H1 (cell line): ENCODE measurements around the gene HIPK3. TPM values are rescaled to one million over a fixed set of nuclear protein-coding genes. Genes with fewer than 3 reads are reported as not detected.

Source experiments
- CTCF ChIA-PET: fragments of 300-600 bp; sonication (Branson Sonifier 250); formaldehyde crosslinking; loops from one replicate; lab custom pipeline; 2021; ENCODE audit not compliant: partially characterized antibody; lab: Charles Lee
- POLR2A ChIA-PET: fragments of 300-600 bp; sonication (Branson Sonifier 250); formaldehyde crosslinking; loops from one replicate; lab custom pipeline; 2021; ENCODE audit warnings: inconsistent platforms; ENCODE audit not compliant: partially characterized antibody; lab: Charles Lee
- DNase-seq, 2 experiments: peaks; one replicate each; pipeline versions ENCODE4 v3.0.0 to v3.0.0-alpha.2; 2010 to 2022; ENCODE audit warnings: low spot score in 2 of 2, low read depth in 1 of 2, mixed read lengths in 1 of 2
- FAIRE-seq: peaks from 2 replicates; lab custom pipeline; 2011; peaks lifted over from hg19 to GRCh38; lab: Jason Lieb, UNC
- H2AFZ ChIP-seq: 2 replicates; pipeline ENCODE4 v1.8.1; 2012; ENCODE audit warnings: low read length, inconsistent platforms
- H2AK5ac ChIP-seq: 2 replicates; pipeline ENCODE4 v1.6.1; 2013; ENCODE audit warnings: low read depth, low read length
- H2BK120ac ChIP-seq: replicated peaks from 2 replicates; pipeline ENCODE3; 2013; ENCODE audit warnings: low read depth, low read length, inconsistent platforms
- H2BK12ac ChIP-seq: 2 replicates; pipeline ENCODE4 v1.6.1; 2013; ENCODE audit warnings: low read depth, low read length
- H2BK15ac ChIP-seq: 2 replicates; pipeline ENCODE4 v1.6.1; 2013; ENCODE audit warnings: low read length
- H2BK20ac ChIP-seq: 2 replicates; pipeline ENCODE4 v1.6.1; 2013; ENCODE audit warnings: low read length
- H2BK5ac ChIP-seq: 2 replicates; pipeline ENCODE4 v1.6.1; 2013; ENCODE audit warnings: low read depth, low read length
- H3K14ac ChIP-seq: 2 replicates; pipeline ENCODE4 v1.6.1; 2013; ENCODE audit warnings: inconsistent platforms; ENCODE audit not compliant: insufficient read length
- H3K18ac ChIP-seq: 2 replicates; pipeline ENCODE4 v1.6.1; 2013; ENCODE audit warnings: low read length; ENCODE audit errors: extremely low read depth
- H3K23ac ChIP-seq: 2 replicates; pipeline ENCODE4 v1.6.1; 2013; ENCODE audit warnings: inconsistent platforms; ENCODE audit not compliant: insufficient read length
- H3K23me2 ChIP-seq: 2 replicates; pipeline ENCODE4 v1.6.1; 2013; ENCODE audit warnings: low read depth, low read length
- H3K27ac ChIP-seq: 2 replicates; pipeline ENCODE4 v1.6.1; 2011; ENCODE audit warnings: low read depth, low read length, inconsistent platforms
- H3K27me3 ChIP-seq, 4 experiments: replicated peaks in 1 of 4; 1 replicate in 1 of 4; 2 replicates in 3 of 4; pipeline versions ENCODE4 v1.6.1 to v1.8.1; 2011 to 2013; ENCODE audit warnings: low read length in 3 of 4, mild to moderate bottlenecking in 3 of 4, inconsistent platforms in 2 of 4, mixed read lengths in 2 of 4, moderate library complexity in 1 of 4; ENCODE audit not compliant: control insufficient read depth in 3 of 4, insufficient read depth in 3 of 4; ENCODE audit errors: extremely low read depth in 1 of 4
- H3K36me3 ChIP-seq, 4 experiments: 2 replicates each; pipeline versions ENCODE4 v1.6.1 to v1.8.1; 2011 to 2013; ENCODE audit warnings: mild to moderate bottlenecking in 4 of 4, low read length in 3 of 4, moderate library complexity in 2 of 4, control low read depth in 1 of 4, inconsistent platforms in 1 of 4; ENCODE audit not compliant: insufficient read depth in 4 of 4, control insufficient read depth in 2 of 4
- H3K4ac ChIP-seq: replicated peaks from 2 replicates; pipeline ENCODE3; 2013; ENCODE audit warnings: low read length, low read depth, mixed read lengths, inconsistent platforms; ENCODE audit not compliant: insufficient read length
- H3K4me1 ChIP-seq, 4 experiments: replicated peaks in 1 of 4; 1 replicate in 1 of 4; 2 replicates in 3 of 4; pipeline versions ENCODE4 v1.6.1 to v1.8.1; 2011 to 2013; ENCODE audit warnings: low read length in 3 of 4, inconsistent platforms in 2 of 4, mixed read lengths in 1 of 4; ENCODE audit not compliant: insufficient read depth in 4 of 4, control insufficient read depth in 3 of 4
- H3K4me2 ChIP-seq, 2 experiments: 2 replicates each; pipeline versions ENCODE4 v1.6.1 to v1.8.1; 2011 to 2013; ENCODE audit warnings: low read depth in 2 of 2, low read length in 2 of 2, control low read depth in 1 of 2, inconsistent platforms in 1 of 2, mild to moderate bottlenecking in 1 of 2; ENCODE audit not compliant: insufficient read depth in 1 of 2
- H3K4me3 ChIP-seq, 4 experiments: fragments of 200-600, 300-600 bp in 1 of 4; sonication (generic), shearing (Covaris generic), sonication (Bioruptor Twin) in 1 of 4; 2 replicates each; pipeline versions ENCODE4 v1.5.1 to v1.8.1; 2011 to 2016; ENCODE audit warnings: low read length in 4 of 4, low read depth in 3 of 4, control low read depth in 2 of 4, inconsistent platforms in 2 of 4, mild to moderate bottlenecking in 2 of 4, mixed read lengths in 1 of 4, moderate library complexity in 1 of 4; ENCODE audit not compliant: insufficient read depth in 2 of 4; ENCODE audit errors: extremely low read depth in 1 of 4
- H3K56ac ChIP-seq: replicated peaks from 2 replicates; pipeline ENCODE3; 2013; ENCODE audit warnings: low read depth, mild to moderate bottlenecking, mixed read lengths, low read length, inconsistent platforms; ENCODE audit not compliant: insufficient read length
- H3K79me1 ChIP-seq: 2 replicates; pipeline ENCODE4 v1.6.1; 2013; ENCODE audit warnings: low read depth, low read length, control low read depth
- H3K79me2 ChIP-seq, 2 experiments: 2 replicates each; pipeline versions ENCODE4 v1.6.1 to v1.8.1; 2012 to 2013; ENCODE audit warnings: low read length in 2 of 2, mild to moderate bottlenecking in 2 of 2, inconsistent platforms in 1 of 2; ENCODE audit not compliant: insufficient read depth in 2 of 2, control insufficient read depth in 1 of 2
- H3K9ac ChIP-seq, 4 experiments: replicated peaks in 1 of 4; 1 replicate in 1 of 4; 2 replicates in 3 of 4; pipeline versions ENCODE4 v1.6.1 to v1.8.1; 2011 to 2013; ENCODE audit warnings: low read depth in 3 of 4, low read length in 3 of 4, control low read depth in 2 of 4, mild to moderate bottlenecking in 2 of 4, moderate library complexity in 2 of 4, inconsistent platforms in 1 of 4; ENCODE audit errors: extremely low read depth in 1 of 4
- H3K9me3 ChIP-seq, 2 experiments: 2 replicates each; pipeline versions ENCODE4 v1.6.1 to v1.8.1; 2012 to 2013; ENCODE audit warnings: mild to moderate bottlenecking in 2 of 2, moderate library complexity in 2 of 2, control low read depth in 1 of 2, inconsistent platforms in 1 of 2, low read depth in 1 of 2, low read length in 1 of 2, mixed read lengths in 1 of 2; ENCODE audit not compliant: insufficient read depth in 2 of 2
- H4K20me1 ChIP-seq, 2 experiments: replicated peaks in 1 of 2; 2 replicates each; pipeline versions ENCODE3 to v1.8.1; 2011 to 2013; ENCODE audit warnings: inconsistent platforms in 2 of 2, low read length in 2 of 2, mild to moderate bottlenecking in 1 of 2; ENCODE audit not compliant: insufficient read depth in 2 of 2, control insufficient read depth in 1 of 2
- H4K5ac ChIP-seq: 2 replicates; pipeline ENCODE4 v1.6.1; 2013; ENCODE audit warnings: low read length, low read depth, mixed read lengths, inconsistent platforms; ENCODE audit not compliant: insufficient read length
- H4K8ac ChIP-seq: 2 replicates; pipeline ENCODE4 v1.8.0; 2013; ENCODE audit warnings: mild to moderate bottlenecking, moderate library complexity, low read length, inconsistent platforms; ENCODE audit not compliant: insufficient read depth; ENCODE audit errors: extremely low read depth
- H4K91ac ChIP-seq: replicated peaks from 2 replicates; pipeline ENCODE3; 2013; ENCODE audit warnings: low read length, mixed read lengths, inconsistent platforms; ENCODE audit not compliant: insufficient read length
- YY1 ChIP-seq: IDR thresholded peaks from 2 replicates; pipeline ENCODE4 v1.6.1; 2011; ENCODE audit warnings: low read depth, mild to moderate bottlenecking, low read length
- WGBS, 2 experiments: shearing (Covaris generic) in 1 of 2; methylation state at CpG; one replicate each; pipeline versions ENCODE4 v1.1.6 to v1.1.7; 2013 to 2015; ENCODE audit warnings: low lambda C conversion rate in 2 of 2, mixed read lengths in 2 of 2, inconsistent platforms in 1 of 2, low coverage in 1 of 2, missing lambda C conversion rate in 1 of 2; ENCODE audit not compliant: insufficient replicate concordance in 2 of 2, insufficient coverage in 1 of 2, insufficient read length in 1 of 2; ENCODE audit errors: extremely low coverage in 1 of 2, missing lambda C conversion rate in 1 of 2; 5-methylcytosine and 5-hydroxymethylcytosine counted together
- polyA plus RNA-seq, 7 experiments: library from polyadenylated mRNA; depleted of rRNA in 3 of 7; stranded (reverse) in 5 of 7; unstranded in 2 of 7; fragments of >200 nt in 5 of 7; fragments of 200-250 nt in 2 of 7; gene quantifications; 1 replicate in 5 of 7; 2 replicates in 1 of 7; 4 replicates in 1 of 7; pipeline versions ENCODE4 v1.2.1 to v1.2.3, GENCODE V29; 2011 to 2013; ENCODE audit warnings: missing spikeins in 2 of 7, mixed read lengths in 2 of 7
- total RNA-seq: library from RNA; stranded (reverse); fragmentation: NEBNext Ultra II Directional; extraction: Animal tissue kit (Norgen Biotek cat#: 25700); gene quantifications from 2 replicates; pipeline ENCODE4 v1.2.1, GENCODE V29; 2021

Gene HIPK3
- total and polyA plus RNA-seq, 2 of the 8 experiments (the other 6 are each of a cell fraction or from before 2014, with no cell fraction given) = 5.0 to 22.3 TPM

DNA sequence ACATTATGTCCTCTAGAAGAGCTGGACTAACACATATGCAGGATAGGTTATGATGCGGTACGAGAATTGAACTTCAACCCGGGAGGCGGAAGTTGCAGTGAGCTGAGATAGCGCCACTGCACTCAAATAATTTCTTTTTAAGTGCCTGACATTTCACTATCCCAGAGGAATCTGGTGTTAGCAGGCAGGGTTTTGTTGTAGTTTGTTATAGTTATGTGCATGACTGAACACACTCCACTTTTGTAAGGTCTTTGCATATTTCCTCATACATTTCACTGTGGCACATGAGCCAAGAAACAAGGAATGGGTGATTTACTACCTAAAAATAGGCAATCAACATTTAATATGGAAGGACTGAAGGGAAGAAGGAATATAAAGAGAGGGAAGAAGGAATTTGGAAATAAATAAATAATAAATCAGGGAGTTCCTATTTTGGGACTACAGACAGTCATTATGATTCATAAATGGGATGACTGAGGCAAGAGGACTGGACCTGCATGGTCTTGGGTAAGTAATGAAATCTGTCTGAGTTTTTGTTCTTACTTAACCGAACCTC lies 8.7 kb upstream of the HIPK3 start:
- ChIA-PET CTCF (interaction anchor here (0.7 kb wide), 1 partner anchor 41 kb away, joined by 3 read pairs; no protein-coding TSS in a partner anchor), POLR2A (no interaction called here)
- Histone ChIP-seq H3K4me2 (no peak overlapping the region), H3K23ac (no peak overlapping the region), H3K36me3 (no peaks in the 10 kb centered on the region), H3K4me3 (no peak overlapping the region), H4K20me1 (no peaks in the 10 kb centered on the region), H3K27ac (no peak overlapping the region), H2AFZ (no peak overlapping the region), H2BK12ac (no peak overlapping the region), H3K9me3 (no peaks in the 10 kb centered on the region; a peak in 1 of 4 replicates), H3K14ac (no peak overlapping the region), H2BK5ac (no peak overlapping the region), H3K4me1 (no peaks in the 10 kb centered on the region), H2BK20ac (no peak overlapping the region), H3K27me3 (no peaks in the 10 kb centered on the region), H4K8ac (no peak overlapping the region), H2BK120ac (no peak overlapping the region), H4K5ac (no peak overlapping the region), H3K79me1 (no peaks in the 10 kb centered on the region), H3K18ac (no peak overlapping the region), H3K9ac (no peak overlapping the region), H3K4ac (no peak overlapping the region), H3K56ac (no peak overlapping the region), H3K23me2 (no peaks in the 10 kb centered on the region), H2BK15ac (no peak overlapping the region), H2AK5ac (no peak overlapping the region), H3K79me2 (no peaks in the 10 kb centered on the region), H4K91ac (no peak overlapping the region)
- FAIRE-seq = no peak
- no peak for DNase-seq
- TF ChIP-seq YY1 = no peak
- 86% methylated on average over 6 of the region's 6 CpGs; no CpG with 5 or more reads in 1 of the 2 experiments for WGBS, 2 experiments
